ENCODE data around the gene PNMA6F. TPM values are rescaled to one million over a fixed set of nuclear protein-coding genes. Genes with fewer than 3 reads are reported as not detected.

The PNMA6F gene
- not detected in 2 replicates for total RNA-seq

GRCh38 chrX:153321381-153322124 is at the start of gene PNMA6F:
TSS of gene PNMA6F (minus strand) at chrX:153321767. CDS start at chrX:153320674, 1,093 bp downstream.

DNA sequence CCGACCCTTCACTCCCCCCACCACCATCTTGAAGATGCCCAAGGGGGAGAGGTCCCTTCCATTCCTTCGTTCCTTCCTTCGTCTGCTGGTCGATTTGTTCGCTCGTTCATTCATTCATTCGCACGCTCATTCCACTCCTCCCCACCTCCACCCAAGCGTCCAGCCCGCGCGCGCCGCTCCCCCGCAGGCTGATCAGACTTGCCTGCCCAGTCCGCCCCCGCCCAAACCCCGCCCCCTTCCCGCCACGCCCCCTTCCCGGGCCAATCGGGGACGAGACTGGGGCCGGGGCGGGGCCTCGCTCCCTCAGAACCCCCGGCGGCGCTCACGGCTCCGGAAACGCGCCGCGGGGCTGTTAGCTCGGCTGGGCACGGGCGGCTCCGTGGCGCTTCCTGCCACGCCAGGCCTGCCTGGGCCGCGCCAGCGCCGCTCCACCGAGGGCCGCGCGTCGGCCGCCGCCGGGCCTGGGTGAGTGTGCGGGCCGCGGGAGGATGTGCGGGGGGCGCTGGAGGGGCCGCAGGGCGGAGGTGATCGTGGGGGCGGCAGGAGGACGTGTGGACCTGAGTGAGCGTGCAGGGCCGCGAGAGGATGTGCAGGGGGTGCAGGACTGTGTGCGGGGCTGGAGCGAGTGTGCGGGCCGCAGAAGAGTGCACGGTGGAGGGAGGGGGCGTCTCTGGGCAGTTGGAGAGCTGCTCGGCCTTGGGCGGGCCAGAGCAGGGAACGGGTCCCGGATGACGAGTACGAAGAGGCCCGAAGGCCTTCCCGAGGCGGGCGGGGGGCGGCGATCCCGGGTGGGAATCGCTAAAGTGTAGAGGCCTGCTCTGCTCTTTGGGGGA is 12.5 kb upstream of the PNMA6F start, which contains the start of gene ZNF275:
TSS of gene ZNF275 (plus strand) at position 333 of the 833 bp plus-strand sequence. CDS start 2,527 bp downstream, outside the sequence.

Other genes with a start within 250 kb of the PNMA6F start
- 0.69 TPM in 1 of 2 replicates, not detected in the other for gene PNMA6A, start 249.3 kb downstream of the PNMA6F start, total RNA-seq
- not detected in 2 replicates for gene MAGEA1, start 142.5 kb downstream of the PNMA6F start, total RNA-seq
- gene ZNF275, start 12.4 kb upstream of the PNMA6F start, total RNA-seq, result 10.2 and 13.5 TPM in 2 replicates
- gene PNMA6E, start 79.6 kb upstream of the PNMA6F start, total RNA-seq, result not detected in 2 replicates
- 0.06 TPM in 1 of 2 replicates, not detected in the other for gene ZFP92, start 89.7 kb upstream of the PNMA6F start, total RNA-seq
- 1.1 and 5.5 TPM in 2 replicates for gene TREX2, start 124.3 kb upstream of the PNMA6F start, total RNA-seq
- gene HAUS7, start 148.8 kb upstream of the PNMA6F start, total RNA-seq, result 15.6 and 16.8 TPM in 2 replicates
- gene BGN, start 173.2 kb upstream of the PNMA6F start, total RNA-seq, result 318 and 356 TPM in 2 replicates
- not detected in 2 replicates for gene ATP2B3, start 195.9 kb upstream of the PNMA6F start, total RNA-seq

Data from cardiac ventricle fibroblast (primary cell).